HG02884 (cell line): ENCODE results near the gene NRXN3.

Experiments used
- ATAC-seq: cut with Tn5 transposase; IDR thresholded peaks from one replicate; pipeline ENCODE4 v1.9.1; 2021; ENCODE audit warnings: mild to moderate bottlenecking, moderate library complexity; ENCODE audit not compliant: unreplicated experiment

Gene NRXN3

DNA sequence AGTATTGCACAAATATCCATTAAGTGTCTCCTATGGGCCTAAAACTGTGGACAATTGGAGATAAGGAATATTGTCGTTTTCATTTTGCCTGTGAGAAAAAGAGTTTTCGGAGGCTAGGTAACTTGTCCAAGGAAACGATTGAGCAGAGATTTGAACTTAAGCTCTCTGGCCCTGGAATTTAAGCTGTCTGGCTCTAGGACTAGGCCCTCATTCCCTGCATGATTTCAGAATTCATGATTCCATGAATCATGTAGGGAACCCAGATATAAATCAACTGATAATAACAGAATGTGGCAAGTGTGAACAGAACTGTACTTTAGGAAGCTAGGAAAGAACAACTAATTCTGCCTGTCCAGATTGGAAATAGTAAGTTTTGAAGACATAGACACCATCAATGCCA is 1100.2 kb downstream of the NRXN3 start:
- no peak for ATAC-seq

DNA sequence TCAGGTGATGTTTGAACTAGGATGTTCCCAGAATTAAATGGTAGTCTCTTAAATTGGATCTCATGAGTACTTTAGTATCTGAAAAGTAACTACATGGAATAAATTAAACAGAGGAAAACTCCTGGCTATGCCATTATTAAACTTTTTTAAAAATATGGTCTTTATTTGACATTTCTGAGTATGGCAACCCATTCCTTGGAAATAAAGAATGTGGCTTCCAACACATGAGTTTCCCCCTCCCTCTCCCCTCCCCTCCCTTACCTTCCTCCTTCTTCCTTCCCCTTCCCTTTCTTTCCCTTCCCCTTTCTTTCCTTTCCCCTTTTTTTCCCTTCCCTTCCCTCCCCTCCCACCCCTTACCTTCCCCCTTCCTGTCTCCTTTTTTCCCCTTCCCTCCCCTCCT is 1100.9 kb downstream of the NRXN3 start:
- ATAC-seq: no peak

DNA sequence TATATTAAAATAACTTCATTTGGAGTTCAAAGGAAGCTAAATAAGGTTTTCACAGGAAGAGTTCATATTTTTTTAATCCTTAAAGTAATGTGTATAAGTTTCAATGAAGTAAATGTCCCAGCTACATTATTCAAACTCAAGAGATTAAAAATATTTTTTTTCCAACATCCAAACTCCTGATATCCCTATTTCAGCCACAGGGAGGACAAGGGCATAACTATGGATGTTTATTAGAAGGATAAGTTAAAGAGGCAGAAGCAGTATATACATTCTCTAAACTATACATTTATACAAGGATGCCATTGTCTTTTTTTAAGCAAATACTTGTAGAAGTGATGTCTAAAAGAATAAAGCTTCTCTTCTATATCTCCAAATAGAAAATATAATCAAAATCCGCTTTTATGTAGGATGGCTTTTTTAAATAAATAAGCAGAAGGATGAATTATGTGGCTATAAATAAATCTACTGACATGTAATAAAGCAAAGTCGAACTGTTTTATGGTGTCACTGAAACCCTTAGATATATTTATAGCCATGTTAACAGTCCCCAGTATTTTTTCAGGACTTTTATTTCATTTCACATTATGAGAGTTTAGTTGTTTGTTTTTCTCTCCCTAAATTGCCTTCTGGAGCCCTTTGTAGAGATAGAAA is 1104.6 kb downstream of the NRXN3 start:
- ATAC-seq: no peak

DNA sequence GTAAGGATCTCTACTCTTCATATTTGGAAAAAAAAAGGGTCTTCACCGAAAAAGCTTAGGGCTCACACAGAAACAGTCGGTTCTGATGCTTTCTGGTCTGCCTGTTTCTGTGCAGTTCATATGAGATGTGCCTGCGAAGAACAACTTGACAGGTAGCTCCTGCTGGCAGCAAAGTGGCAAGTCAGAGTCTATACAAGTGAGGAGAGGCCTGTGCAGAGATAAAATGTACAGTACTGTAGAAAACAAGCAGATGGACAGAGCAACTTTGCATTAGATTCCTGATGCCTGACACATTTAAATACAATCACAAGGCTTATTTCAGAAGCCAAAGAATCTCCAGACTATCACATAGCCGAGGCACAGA is 1105.1 kb downstream of the NRXN3 start:
- ATAC-seq: no peak

DNA sequence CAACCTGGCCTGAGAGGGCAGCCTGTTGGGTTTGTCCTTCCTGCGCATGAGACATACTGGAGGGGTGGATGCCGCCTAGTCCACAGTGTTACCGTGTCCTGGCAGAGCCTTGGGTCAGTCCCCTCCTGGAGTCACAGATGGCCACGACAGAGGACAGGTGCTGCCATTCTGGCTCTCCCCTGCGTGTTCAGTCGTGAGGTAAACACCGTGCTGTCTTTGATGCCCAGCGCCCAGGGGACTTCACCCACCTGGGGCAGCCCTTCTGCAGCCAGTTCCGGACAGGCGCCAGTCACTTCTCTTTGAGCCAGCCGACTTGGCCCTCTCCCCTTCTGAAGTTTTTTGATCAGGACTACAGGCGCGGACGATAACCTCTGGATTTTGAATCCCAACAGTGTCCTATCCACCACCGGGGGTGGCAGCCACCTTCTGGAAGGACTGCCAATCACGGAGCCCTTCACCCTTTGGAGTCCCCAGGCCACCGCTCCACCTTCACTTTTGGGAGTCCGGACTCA is 1108.2 kb downstream of the NRXN3 start:
- ATAC-seq: no peak

DNA sequence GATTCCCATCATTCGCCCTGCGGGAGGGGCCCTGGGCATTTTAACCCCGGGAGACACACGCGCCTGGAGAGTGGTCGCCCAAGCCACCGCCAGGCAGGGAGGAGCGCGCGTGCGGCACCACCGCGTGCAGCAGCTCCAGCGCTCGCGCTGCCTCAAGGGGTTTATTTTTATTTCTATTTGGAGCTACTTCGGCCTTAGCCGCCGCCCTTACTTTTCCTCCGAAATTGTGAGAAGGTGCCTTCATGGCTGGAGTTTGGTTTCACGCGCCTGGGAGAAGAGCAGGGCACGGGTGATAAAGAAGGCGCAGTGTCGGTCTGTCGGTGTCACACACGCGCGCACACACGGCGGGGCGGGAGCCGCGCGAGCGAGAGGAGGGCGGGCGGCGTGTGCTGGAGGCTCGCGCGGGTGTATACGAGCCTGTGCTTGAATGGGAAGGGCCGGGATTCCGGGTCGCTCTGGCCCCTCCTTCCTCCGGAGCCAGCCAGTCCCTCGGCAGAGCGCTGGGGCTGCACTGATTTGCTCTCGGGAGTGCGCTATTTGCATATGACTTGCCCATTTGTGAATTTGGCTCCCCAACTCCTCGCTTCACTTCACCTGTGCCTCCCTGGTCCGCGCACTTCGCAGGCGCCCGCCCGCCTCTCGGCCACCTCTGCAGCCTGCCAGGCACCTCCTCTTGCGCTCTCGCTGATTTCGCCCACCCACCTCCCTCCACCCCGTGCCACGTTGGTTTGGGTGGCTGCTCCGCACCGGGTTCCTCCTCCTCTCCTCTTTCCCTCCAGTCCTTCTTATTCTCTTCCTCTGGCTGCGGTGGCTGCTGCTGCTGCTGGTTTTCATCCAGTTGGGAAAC is 1108.8 kb downstream of the NRXN3 start:
- ATAC-seq: no peak

DNA sequence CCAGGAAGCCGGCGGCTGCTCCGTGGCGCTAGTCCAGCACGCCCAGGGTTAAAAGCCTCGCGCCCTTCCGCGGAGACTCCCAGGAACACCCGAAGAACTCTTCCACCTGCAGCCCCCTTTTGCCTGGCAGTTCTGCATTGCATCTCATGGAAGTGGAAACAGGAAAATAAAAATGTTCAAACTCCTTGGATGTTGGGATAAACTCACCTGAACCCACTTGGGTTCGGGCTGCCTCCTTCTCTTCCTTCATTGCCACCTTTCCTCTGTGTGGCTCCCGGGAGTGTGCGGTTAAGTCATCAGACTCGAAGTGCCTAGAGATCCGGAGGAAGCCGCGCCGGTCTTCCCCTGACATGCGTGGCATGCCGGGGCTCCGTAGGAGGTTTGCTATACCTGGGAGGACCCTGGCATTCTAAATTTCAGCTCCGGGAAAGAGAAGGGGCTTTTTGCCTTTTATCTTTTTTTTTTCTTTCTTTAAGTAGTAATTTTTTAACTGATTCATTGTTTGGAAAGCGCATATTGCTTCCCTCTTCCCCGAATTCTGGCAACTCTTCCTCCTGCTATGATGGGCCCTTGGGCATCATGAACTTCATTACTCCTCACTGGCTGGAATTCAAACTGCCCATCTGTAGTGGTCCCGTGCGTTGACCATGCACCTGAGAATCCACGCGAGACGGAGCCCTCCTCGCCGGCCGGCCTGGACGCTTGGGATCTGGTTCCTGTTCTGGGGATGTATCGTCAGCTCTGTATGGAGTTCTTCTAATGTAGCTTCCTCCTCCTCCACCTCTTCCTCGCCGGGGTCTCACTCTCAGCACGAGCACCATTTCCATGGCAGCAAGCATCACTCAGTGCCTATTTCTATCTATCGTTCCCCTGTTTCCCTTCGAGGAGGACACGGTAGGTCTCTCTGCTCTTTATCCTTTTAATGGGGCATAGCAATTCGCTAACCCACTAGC is 1109.7 kb downstream of the NRXN3 start:
- no peak for ATAC-seq

DNA sequence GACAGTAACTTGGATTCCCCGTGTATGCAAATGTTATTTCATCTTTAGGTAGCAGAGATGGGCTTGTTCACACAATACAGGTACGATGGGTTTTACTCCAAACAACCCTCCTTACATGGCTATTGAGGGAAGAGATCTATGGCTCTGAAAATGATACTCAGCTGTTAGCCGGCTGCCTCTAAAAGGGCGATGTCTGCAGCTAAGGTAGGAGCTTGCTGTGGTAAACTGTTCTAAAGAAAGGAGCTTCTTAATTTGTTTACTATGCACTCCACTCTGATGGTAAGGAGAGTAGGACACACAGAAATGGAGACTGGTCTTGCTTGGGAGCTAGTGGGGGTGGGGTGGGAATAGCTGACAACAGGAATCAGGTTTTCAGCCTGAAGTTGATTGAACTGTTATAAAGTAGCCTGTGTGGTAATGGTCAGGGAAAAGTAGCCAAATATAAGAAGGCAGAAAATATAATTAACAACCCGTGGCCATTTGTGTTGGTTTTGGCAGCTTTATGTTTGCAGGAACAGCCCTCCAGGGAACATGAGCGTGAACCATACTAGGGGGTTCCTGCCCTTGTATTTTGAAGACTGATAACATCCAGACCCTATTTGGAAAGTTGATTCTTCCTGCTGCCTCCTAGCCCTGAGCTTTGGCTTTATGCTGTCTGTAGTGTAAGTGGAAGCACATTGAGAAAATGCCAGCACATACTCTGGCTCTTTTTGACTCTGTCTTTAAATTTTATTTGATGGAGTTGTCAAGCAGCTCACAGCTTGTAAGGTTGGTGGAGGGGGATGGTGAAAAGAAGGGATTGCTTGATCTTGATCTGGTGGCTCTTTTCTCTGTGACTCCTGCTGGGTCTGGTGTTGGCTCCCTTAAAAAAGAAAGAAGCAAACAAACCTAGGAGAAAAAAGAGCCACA is 1111.3 kb downstream of the NRXN3 start:
- ATAC-seq: no peak

DNA sequence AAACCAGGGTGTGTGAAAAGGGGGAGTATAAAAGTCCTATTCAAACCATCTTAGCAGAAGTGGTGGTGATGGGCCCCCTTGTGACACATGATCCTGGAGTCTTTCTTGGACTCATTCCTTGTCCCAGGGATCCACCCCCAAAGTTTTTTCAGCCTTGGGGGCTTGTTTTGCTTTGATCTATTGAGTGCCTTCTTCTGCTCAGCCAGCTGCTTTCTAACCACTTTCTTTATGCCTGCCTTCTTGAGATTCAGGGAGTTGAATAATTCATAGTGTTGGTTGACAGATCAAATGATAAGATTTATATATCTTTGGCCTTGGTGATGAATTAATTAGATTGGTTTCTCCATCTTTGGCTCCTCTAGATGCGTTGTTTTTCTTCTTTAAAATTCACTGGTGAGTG is 1114.4 kb downstream of the NRXN3 start:
- ATAC-seq: no peak

DNA sequence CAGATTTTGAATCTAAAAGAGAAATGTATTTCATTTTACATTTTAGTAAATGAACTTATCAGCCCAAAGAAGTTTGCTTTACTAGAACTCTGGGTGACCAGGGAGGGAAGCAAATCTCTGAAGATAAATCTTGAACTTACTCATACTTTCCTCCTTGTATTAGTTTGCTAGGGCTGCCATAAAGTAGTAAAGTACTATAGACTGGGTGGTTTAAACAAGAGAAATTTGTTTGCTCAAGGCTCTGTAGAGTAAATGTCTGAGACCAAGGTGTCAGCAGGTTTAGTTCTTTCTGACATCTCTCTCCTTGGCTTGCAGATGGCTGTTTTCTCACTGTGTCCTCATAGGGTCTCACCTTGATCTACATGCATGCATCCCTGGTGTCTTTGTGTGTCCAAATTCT is 1115.1 kb downstream of the NRXN3 start:
- no peak for ATAC-seq

DNA sequence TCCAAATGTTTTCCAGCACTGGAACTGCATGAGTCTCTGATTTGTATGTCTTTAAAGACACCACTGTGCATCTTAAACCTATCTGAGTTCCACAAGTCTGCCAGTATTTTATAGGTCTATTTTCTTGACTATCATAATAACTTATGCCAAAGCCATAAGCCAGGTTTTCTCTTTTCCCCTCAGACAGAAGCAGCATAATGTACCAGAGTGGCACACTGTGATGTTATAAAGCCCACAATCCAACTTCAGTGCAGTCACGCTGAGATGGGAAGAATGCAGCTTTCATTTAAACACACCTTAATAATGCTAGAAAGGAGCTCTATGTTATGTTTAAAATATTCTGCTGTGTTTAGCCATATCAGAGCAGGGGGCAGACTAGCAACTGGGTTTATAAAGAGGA is 1117.8 kb downstream of the NRXN3 start:
- no peak for ATAC-seq

DNA sequence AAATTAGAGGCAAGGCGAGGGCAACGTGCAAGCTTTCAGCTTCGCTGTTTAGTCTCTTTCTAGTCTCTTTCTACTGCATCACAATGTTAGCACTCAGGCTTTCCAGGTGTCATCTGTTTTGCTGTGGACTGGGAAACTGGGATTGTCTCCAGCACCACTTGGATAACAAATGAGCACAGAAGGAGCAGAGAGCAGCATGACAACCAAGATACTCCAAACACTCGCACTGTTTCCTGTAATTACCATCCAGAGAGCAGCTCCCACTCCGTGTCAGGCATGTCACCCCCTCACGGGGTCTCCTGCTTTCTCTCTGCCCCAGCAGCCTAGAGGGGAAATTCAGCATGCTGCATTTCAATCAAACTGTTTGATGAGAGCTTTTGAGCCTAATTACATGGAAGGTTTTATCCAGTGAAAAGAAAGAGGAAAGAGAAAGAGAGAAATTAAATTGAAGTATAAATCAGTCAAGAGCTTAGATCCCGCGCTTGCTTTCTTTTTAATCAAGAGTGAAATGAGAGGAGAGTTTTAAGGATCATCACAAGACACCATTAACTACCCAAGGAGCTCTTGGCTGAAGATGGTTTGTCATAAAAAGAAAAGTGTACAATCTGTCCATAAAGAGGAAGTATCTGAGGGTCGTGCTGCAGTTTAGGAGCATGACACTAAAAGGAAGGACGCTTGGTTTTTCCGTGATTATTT is 1123.5 kb downstream of the NRXN3 start:
- no peak for ATAC-seq

DNA sequence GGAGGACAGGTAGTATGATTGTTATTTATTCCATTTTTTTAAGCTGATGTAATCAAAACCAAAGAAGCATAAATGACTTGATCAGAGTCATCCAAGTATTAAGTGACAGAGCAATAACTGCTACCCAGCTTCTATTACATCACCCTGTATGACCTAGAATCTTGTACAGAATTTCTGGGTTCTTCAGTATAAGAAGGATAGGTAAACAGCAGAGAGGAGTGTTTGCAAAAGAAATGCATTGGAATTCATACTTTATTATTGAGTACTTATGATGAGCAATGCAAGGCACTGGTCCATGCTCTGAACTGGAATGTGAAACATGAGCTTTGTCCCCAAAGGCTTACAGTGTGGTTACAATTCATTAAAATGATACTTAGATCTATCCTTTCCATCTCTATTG is 1124.3 kb downstream of the NRXN3 start:
- no peak for ATAC-seq

DNA sequence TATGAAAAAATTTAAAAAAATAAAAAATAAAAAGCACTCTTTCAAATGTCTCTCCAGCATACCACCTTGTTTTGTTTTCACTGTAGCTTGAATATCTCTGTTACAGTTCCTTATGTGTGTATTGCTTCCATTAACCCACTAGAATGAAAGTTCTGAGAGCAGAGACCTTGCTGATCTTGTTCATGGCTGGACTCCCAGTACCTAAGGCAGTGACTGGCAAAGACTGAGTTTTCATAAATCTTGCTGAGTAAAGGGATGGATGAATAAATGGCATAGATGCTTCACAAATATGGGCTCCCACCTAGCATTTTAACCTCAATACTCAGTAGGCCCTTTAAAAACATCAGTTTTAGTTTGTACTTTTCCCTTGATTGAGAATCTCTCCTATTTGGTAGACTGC is 1125.2 kb downstream of the NRXN3 start:
- no peak for ATAC-seq

DNA sequence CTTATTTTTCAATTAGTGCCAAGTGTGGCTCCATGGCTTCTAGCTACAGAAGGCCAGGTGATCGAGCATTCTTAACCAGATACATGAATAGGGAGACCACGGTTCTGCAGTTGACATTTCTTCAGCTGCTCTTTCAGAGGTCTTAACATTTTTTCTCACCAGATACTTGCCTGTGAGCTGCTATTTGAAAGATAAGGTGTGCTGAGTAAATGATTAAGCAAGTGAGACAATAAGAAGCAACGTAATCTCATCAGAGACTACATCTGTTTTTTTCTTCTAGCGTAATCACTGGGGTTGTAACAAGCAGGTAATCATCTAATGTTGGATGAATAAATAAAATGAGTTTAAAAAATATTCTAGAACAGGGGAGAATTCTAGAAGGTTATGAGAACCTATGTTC is 1128.2 kb downstream of the NRXN3 start:
- no peak for ATAC-seq

DNA sequence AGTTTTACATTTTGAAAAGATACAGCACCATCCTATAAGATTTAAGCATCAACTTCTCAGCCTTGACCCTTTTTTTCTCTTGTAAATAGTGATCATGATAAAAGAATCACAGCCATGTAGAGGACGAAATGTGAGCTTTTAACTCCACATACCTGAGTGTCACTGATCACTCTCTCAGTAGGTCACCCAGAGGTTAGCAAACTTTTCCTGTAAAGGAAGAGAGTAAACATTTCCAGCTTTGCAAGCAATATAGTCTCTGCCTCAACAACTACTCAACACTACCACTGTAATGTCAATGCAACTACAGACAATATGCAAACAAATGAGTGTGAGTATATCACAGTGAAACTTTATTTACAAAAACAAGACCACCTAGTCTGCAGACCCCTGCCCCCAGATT is 1129.0 kb downstream of the NRXN3 start:
- ATAC-seq: no peak

DNA sequence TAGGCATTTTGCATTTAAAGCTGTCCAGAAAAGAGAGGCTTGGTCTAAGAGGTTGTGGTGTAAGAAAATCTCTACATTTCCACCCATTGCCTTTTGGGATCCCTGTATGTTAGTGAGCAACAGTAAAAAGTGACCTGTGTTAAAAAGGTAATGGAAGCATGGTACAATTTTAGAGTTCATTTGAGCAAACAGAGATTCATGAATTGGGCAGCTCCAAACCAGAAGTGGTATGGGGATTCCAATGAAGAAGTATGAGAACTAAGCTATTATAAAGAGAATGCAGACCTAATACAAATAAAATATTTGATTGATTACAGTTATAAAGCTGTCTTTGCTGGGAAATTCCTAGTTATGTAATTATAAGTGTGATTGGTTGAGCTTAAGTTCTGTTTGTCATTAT is 1134.1 kb downstream of the NRXN3 start:
- ATAC-seq: no peak

DNA sequence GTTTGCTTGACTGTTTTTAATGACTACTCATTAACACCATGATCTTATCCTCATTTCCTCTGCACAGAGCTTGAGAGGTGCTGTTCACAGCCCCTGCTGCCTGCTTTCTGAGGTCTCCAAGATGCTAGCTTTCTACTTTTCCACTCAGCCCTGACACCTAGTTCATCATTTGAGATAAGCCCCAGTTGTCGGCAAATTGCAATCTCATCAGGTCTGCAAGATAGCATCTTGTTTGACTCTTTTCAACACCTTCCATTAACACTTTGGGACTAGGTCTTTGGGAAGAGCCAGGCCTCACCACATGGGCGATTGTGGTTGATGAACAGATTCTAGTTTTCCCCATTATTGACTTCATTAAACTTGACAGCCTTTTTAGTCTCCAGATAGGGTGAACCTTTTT is 1136.4 kb downstream of the NRXN3 start:
- no peak for ATAC-seq

DNA sequence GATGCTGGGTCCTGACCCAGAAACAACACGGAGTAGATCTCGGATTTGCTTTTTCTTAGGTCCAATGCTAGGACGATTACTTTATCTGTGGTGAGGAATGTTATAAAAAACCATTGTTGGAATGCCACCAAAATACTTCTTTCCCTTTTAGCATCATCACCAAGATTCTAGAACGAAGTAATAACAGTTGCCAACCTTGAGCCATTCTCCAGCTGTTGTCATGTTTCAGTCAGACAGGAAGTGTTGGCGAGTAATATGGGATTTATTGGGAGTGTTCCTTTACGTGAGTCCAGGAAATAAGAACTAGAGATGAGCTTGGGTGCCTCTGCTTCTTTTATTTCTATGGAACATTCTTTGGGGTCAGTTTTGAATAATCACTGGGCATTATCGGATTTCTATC is 1148.2 kb downstream of the NRXN3 start:
- no peak for ATAC-seq

DNA sequence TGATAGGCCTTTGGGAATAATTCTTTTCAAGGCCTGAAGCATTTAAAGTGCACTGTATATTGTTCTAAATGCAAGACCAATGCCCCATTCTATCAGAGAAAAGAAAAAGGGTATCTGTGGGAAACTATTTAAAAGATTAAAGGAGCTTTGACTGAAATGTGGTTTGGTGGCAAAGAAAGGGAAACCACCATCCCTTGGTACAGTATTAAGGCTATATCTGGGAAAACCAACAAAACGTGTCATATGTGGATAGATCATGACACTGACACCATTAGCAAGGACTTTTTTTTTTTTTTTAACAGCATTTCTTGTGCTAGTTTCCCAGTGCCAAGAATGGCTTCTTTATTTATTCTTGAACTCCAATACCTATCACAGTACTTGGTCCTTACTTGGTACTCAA is 1150.4 kb downstream of the NRXN3 start:
- ATAC-seq: no peak
